CD14-positive monocyte (primary cell): ENCODE results near the gene SLC4A1. TPM values are rescaled to one million over a fixed set of nuclear protein-coding genes. Genes with fewer than 3 reads are reported as not detected.

ENCODE experiments used
- DNase-seq, 3 donors: peaks; one replicate each; pipeline ENCODE4 v3.0.0-alpha.2; 2011 to 2022
- H2AFZ ChIP-seq: 2 replicates; pipeline ENCODE4 v1.6.0; 2012; ENCODE audit warnings: mild to moderate bottlenecking, low read depth, low read length, inconsistent platforms; ENCODE audit not compliant: insufficient read depth, poor library complexity, severe bottlenecking
- H3K27ac ChIP-seq, 2 donors: 1 replicate in 1 of 2; 2 replicates in 1 of 2; pipeline ENCODE4 v1.5.1; 2012 to 2013; ENCODE audit warnings: low read length in 2 of 2, control low read depth in 1 of 2, inconsistent platforms in 1 of 2, low read depth in 1 of 2, mild to moderate bottlenecking in 1 of 2
- H3K27me3 ChIP-seq, 2 donors: one replicate each; pipeline versions ENCODE4 v1.6.0 to v1.6.1; 2011 to 2013; ENCODE audit warnings: low read length in 2 of 2; ENCODE audit not compliant: control insufficient read depth in 2 of 2, insufficient read depth in 2 of 2
- H3K36me3 ChIP-seq, 2 donors: replicated peaks in 1 of 2; 1 replicate in 1 of 2; 2 replicates in 1 of 2; pipeline versions ENCODE4 v1.5.1 to v1.6.1; 2012 to 2013; ENCODE audit warnings: low read length in 2 of 2, control low read depth in 1 of 2, inconsistent platforms in 1 of 2, mild to moderate bottlenecking in 1 of 2; ENCODE audit not compliant: insufficient read depth in 2 of 2, control insufficient read depth in 1 of 2
- H3K4me1 ChIP-seq, 2 donors: 1 replicate in 1 of 2; 2 replicates in 1 of 2; pipeline versions ENCODE4 v1.5.1 to v1.6.1; 2012 to 2013; ENCODE audit warnings: low read length in 2 of 2, control low read depth in 1 of 2, inconsistent platforms in 1 of 2, mild to moderate bottlenecking in 1 of 2, moderate library complexity in 1 of 2; ENCODE audit not compliant: insufficient read depth in 2 of 2, control insufficient read depth in 1 of 2
- H3K4me2 ChIP-seq: replicated peaks from 2 replicates; pipeline ENCODE3; 2012; ENCODE audit warnings: low read length, moderate library complexity, mild to moderate bottlenecking; ENCODE audit not compliant: poor library complexity, severe bottlenecking; ENCODE audit errors: extremely low read depth
- H3K4me3 ChIP-seq, 3 experiments: fragments of 200-600 bp in 1 of 3; sonication (generic) in 1 of 3; replicated peaks in 1 of 3; 1 replicate in 2 of 3; 2 replicates in 1 of 3; pipeline ENCODE4 v1.5.1; 2011 to 2013; ENCODE audit warnings: low read length in 3 of 3, mild to moderate bottlenecking in 3 of 3, control low read depth in 2 of 3, low read depth in 2 of 3, inconsistent platforms in 1 of 3, moderate library complexity in 1 of 3
- H3K79me2 ChIP-seq: 2 replicates; pipeline ENCODE4 v1.6.0; 2012; ENCODE audit warnings: mild to moderate bottlenecking, control low read depth, inconsistent platforms, low read length, moderate library complexity; ENCODE audit not compliant: insufficient read depth
- H3K9ac ChIP-seq: 2 replicates; pipeline ENCODE4 v1.6.0; 2017; ENCODE audit warnings: low read length, mild to moderate bottlenecking; ENCODE audit not compliant: insufficient read depth, poor library complexity, severe bottlenecking
- H3K9me3 ChIP-seq, 2 donors: replicated peaks in 1 of 2; 1 replicate in 1 of 2; 2 replicates in 1 of 2; pipeline versions ENCODE4 v1.5.1 to v1.6.1; 2012 to 2013; ENCODE audit warnings: low read length in 2 of 2, control low read depth in 1 of 2; ENCODE audit not compliant: control insufficient read depth in 1 of 2, insufficient read depth in 1 of 2
- H4K20me1 ChIP-seq: 2 replicates; pipeline ENCODE4 v1.6.0; 2012; ENCODE audit warnings: mild to moderate bottlenecking, low read length, control low read depth, moderate library complexity; ENCODE audit not compliant: insufficient read depth
- H3K27ac Mint-ChIP-seq, 7 donors: one replicate each; pipeline ENCODE4 v1.8.0; 2020; ENCODE audit warnings: mild to moderate bottlenecking in 7 of 7, mixed read lengths in 7 of 7, moderate library complexity in 6 of 7, inconsistent platforms in 2 of 7
- H3K27me3 Mint-ChIP-seq, 3 donors: one replicate each; pipeline ENCODE4 v1.8.0; 2021 to 2022; ENCODE audit warnings: low read depth in 3 of 3, mild to moderate bottlenecking in 3 of 3, mixed read lengths in 3 of 3, moderate library complexity in 3 of 3, inconsistent platforms in 1 of 3
- H3K36me3 Mint-ChIP-seq, 2 donors: one replicate each; pipeline ENCODE4 v1.8.0; 2020; ENCODE audit warnings: mixed read lengths in 2 of 2, inconsistent platforms in 1 of 2, mild to moderate bottlenecking in 1 of 2
- H3K4me1 Mint-ChIP-seq: one replicate; pipeline ENCODE4 v1.8.0; 2020; ENCODE audit warnings: mild to moderate bottlenecking, mixed read lengths
- H3K4me3 Mint-ChIP-seq, 2 donors: one replicate each; pipeline ENCODE4 v1.8.0; 2020; ENCODE audit warnings: mild to moderate bottlenecking in 2 of 2, mixed read lengths in 2 of 2, moderate library complexity in 1 of 2
- H3K9me3 Mint-ChIP-seq, 7 donors: one replicate each; pipeline ENCODE4 v1.8.0; 2020 to 2022; ENCODE audit warnings: mixed read lengths in 7 of 7, mild to moderate bottlenecking in 6 of 7, moderate library complexity in 6 of 7, inconsistent platforms in 2 of 7
- WGBS: methylation state at CpG from one replicate; pipeline ENCODE4 v1.1.5; 2013; ENCODE audit warnings: missing lambda C conversion rate; ENCODE audit not compliant: insufficient coverage; 5-methylcytosine and 5-hydroxymethylcytosine counted together
- intact Hi-C, 2 donors: fragments of 100-400 bp; cut with micrococcal nuclease; formaldehyde crosslinking; loops; one replicate each; pipeline versions ENCODE4 v1.15.0 to v1.15.1; 2023
- polyA plus RNA-seq, 3 donors: library from polyadenylated mRNA; depleted of rRNA in 1 of 3; unstranded in 2 of 3; stranded (reverse) in 1 of 3; fragments of 300-500 nt in 2 of 3; fragments of >200 nt in 1 of 3; fragmentation: Illumina TruSeq in 2 of 3; gene quantifications; 1 replicate in 2 of 3; 2 replicates in 1 of 3; pipeline ENCODE4 v1.2.3, GENCODE V29; 2012 to 2021
- TF ChIP-seq, protein P1 (sequence below): fragments of 200-600 bp; IDR thresholded peaks from one replicate; pipeline ENCODE4 v1.8.0; 2022; ENCODE audit warnings: antibody characterized with exemption, mild to moderate bottlenecking

The SLC4A1 gene
- polyA plus RNA-seq, 3 donors: 0.04 TPM; not detected in 2

DNA sequence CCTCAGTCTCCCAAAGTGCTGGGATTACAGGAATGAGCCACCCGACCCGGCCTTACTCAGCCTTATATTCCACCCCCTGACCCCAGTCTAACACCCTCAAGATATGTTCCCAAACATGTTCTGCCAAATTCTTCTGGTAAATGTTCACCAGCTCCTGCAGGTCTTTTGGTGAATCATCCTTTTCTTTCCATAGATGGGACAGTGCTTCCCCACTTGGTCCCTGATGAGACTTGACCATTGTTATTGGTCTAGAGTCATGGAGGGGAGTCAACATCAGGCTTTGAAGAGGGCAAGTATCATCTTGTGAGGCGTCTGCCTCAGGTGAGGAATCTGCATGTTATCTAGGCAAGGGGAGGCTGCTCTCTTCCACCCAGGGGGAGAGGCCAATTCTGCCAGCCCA is 30.0 kb upstream of the SLC4A1 start:
- no peaks in the 10 kb centered on the region for H3K79me2 ChIP-seq
- intact Hi-C loops: no loop called here
- TF ChIP-seq, protein P1, sequence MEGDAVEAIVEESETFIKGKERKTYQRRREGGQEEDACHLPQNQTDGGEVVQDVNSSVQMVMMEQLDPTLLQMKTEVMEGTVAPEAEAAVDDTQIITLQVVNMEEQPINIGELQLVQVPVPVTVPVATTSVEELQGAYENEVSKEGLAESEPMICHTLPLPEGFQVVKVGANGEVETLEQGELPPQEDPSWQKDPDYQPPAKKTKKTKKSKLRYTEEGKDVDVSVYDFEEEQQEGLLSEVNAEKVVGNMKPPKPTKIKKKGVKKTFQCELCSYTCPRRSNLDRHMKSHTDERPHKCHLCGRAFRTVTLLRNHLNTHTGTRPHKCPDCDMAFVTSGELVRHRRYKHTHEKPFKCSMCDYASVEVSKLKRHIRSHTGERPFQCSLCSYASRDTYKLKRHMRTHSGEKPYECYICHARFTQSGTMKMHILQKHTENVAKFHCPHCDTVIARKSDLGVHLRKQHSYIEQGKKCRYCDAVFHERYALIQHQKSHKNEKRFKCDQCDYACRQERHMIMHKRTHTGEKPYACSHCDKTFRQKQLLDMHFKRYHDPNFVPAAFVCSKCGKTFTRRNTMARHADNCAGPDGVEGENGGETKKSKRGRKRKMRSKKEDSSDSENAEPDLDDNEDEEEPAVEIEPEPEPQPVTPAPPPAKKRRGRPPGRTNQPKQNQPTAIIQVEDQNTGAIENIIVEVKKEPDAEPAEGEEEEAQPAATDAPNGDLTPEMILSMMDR: no peak
- H4K20me1 ChIP-seq: no peaks in the 10 kb centered on the region
- no peak for DNase-seq
- no peak overlapping the region for H3K4me3 ChIP-seq
- no peak overlapping the region for H2AFZ ChIP-seq
- 71% methylated on average over 1 of the region's 3 CpGs for WGBS
- H3K4me2 ChIP-seq: no peak overlapping the region
- H3K9me3 Mint-ChIP-seq: no peaks in the 10 kb centered on the region
- no peaks in the 10 kb centered on the region for H3K36me3 ChIP-seq
- no peaks in the 10 kb centered on the region for H3K4me1 Mint-ChIP-seq
- H3K27ac ChIP-seq: no peak overlapping the region
- H3K27me3 ChIP-seq: peaks cover 0 to 2% of the 10 kb centered on the region in 2 donors
- no peak overlapping the region for H3K4me3 Mint-ChIP-seq
- peaks cover 10 to 22% (median 21%) of the 10 kb centered on the region in 3 donors for H3K27me3 Mint-ChIP-seq
- H3K9ac ChIP-seq: no peak overlapping the region
- H3K9me3 ChIP-seq: no peaks in the 10 kb centered on the region
- H3K4me1 ChIP-seq: no peaks in the 10 kb centered on the region
- no peak overlapping the region for H3K27ac Mint-ChIP-seq
- no peaks in the 10 kb centered on the region for H3K36me3 Mint-ChIP-seq

DNA sequence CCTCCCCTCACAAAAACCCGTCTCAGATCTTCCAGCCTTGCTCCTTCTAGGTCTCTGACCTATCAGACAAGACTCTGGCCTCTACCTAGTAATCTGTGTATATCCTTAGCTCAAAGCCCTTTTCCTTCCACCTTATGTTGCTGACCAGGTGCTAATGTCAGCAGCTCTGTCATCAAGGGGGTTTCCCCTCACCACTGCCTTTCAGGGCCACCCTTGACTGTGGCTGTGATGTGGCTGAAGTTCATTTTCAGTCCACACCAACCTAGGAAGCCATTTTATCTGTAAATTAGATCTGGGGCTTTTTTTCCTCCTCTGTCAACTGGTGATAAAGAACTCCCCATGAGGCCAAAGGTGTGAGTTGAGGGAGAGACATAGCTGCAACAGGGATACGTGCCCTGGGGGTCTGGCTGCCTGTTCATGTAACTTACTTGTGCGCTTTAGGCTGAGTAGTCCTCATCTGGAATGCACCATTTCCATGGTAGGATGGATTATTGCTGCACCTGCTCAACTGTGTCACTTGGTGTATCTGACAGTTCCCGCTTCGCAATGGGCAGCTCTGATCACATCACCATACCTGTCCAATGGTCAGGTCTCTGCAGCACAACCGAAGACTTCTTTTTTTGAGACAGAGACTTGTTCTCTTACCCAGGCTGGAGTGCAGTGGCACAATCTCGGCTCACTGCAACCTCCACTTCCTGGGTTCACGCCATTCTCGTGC is 25.7 kb upstream of the SLC4A1 start:
- TF ChIP-seq, protein P1: no peak
- Mint-ChIP-seq H3K27ac (no peak overlapping the region), H3K27me3 (peaks cover 21 to 25% (median 23%) of the 10 kb centered on the region in 3 donors), H3K4me3 (no peak overlapping the region), H3K9me3 (peaks cover 0 to under 1% (median 0%) of the 10 kb centered on the region in 7 donors), H3K36me3 (no peaks in the 10 kb centered on the region), H3K4me1 (peaks cover under 1% of the 10 kb centered on the region)
- H3K4me2 ChIP-seq: no peak overlapping the region
- H2AFZ ChIP-seq: no peak overlapping the region
- H3K9me3 ChIP-seq: no peaks in the 10 kb centered on the region
- no peaks in the 10 kb centered on the region for H3K4me1 ChIP-seq
- H3K79me2 ChIP-seq: no peaks in the 10 kb centered on the region
- no peak overlapping the region for H3K4me3 ChIP-seq
- H4K20me1 ChIP-seq: no peaks in the 10 kb centered on the region
- intact Hi-C loops: no loop called here
- no peak overlapping the region for H3K27ac ChIP-seq
- H3K27me3 ChIP-seq: peaks cover 0 to 4% of the 10 kb centered on the region in 2 donors
- WGBS: 97% methylated on average over 7 of the region's 9 CpGs
- no peak for DNase-seq
- no peaks in the 10 kb centered on the region for H3K36me3 ChIP-seq
- no peak overlapping the region for H3K9ac ChIP-seq
